HG03060 (cell line): ENCODE measurements around the gene COL9A3.

Source experiments
- ATAC-seq: cut with Tn5 transposase; IDR thresholded peaks from one replicate; pipeline ENCODE4 v1.9.1; 2021; ENCODE audit warnings: low read depth, moderate number of reproducible peaks; ENCODE audit not compliant: unreplicated experiment

The COL9A3 gene

GRCh38 chr20:62821726-62822210, 4.9 kb downstream of the COL9A3 start:
- ATAC-seq: no peak

GRCh38 chr20:62822239-62822787, 5.5 kb downstream of the COL9A3 start:
- no peak for ATAC-seq

GRCh38 chr20:62822788-62823651, 6.2 kb downstream of the COL9A3 start:
- no peak for ATAC-seq

GRCh38 chr20:62823688-62824475, 7.0 kb downstream of the COL9A3 start:
- no peak for ATAC-seq

- ATAC-seq: no peak
Measured at GRCh38 chr20:62824476-62825332, 7.9 kb downstream of the COL9A3 start.

GRCh38 chr20:62825333-62825985, 8.6 kb downstream of the COL9A3 start:
- ATAC-seq: no peak

- ATAC-seq: no peak
Measured at GRCh38 chr20:62825986-62826645, 9.3 kb downstream of the COL9A3 start.

- ATAC-seq: no peak
Measured at GRCh38 chr20:62826646-62827310, 9.9 kb downstream of the COL9A3 start.

GRCh38 chr20:62827311-62828038, 10.6 kb downstream of the COL9A3 start:
- no peak for ATAC-seq

GRCh38 chr20:62828051-62828450, 11.2 kb downstream of the COL9A3 start:
- ATAC-seq: no peak

- ATAC-seq: no peak
Measured at GRCh38 chr20:62828511-62829230, 11.8 kb downstream of the COL9A3 start.

GRCh38 chr20:62829231-62830230, 12.7 kb downstream of the COL9A3 start:
- no peak for ATAC-seq

GRCh38 chr20:62830251-62830650, 13.4 kb downstream of the COL9A3 start:
- ATAC-seq: no peak

- no peak for ATAC-seq
Measured at GRCh38 chr20:62830821-62831220, 14.0 kb downstream of the COL9A3 start.

GRCh38 chr20:62831361-62831788, 14.5 kb downstream of the COL9A3 start:
- ATAC-seq: no peak

- ATAC-seq: no peak
Measured at GRCh38 chr20:62831854-62832211, 15.0 kb downstream of the COL9A3 start.
